Astrocyte of the spinal cord (primary cell): ENCODE results near the gene PDE8B.
"Not testable (repeated sequence)": the region's sequence is repeated elsewhere in the genome, so short reads cannot be mapped to it uniquely, and the experiment has no call there.

Source experiments
- DNase-seq: peaks from one replicate; pipeline ENCODE4 v3.0.0; 2011; ENCODE audit warnings: low read depth, low spot score
- H3K4me3 ChIP-seq: 2 replicates; pipeline ENCODE4 v1.5.1; 2011; ENCODE audit warnings: low read depth, mild to moderate bottlenecking, low read length, moderate library complexity
- CTCF ChIP-seq: IDR thresholded peaks from 2 replicates; pipeline ENCODE4 v1.5.1; 2012; ENCODE audit warnings: low read depth, mild to moderate bottlenecking, low read length, inconsistent platforms
- in situ Hi-C: cut with HindIII; loops from 2 replicates; pipeline ENCODE4 v1.10.0; 2017; ENCODE audit warnings: low sequenced_read_pairs

Gene PDE8B

GRCh38 chr5:77454123-77454522 is 243.6 kb downstream of the PDE8B start:
- no peak for TF ChIP-seq CTCF
- no peak for DNase-seq
- in situ Hi-C loops, result no loop called here
- H3K4me3 ChIP-seq, result no peak overlapping the region

GRCh38 chr5:77461287-77461686 is 250.8 kb downstream of the PDE8B start:
- DNase-seq, result no peak
- no peak overlapping the region for H3K4me3 ChIP-seq
- in situ Hi-C loops, result no loop called here
- no peak for TF ChIP-seq CTCF

- no peak for TF ChIP-seq CTCF
- no peak for DNase-seq
- in situ Hi-C loops, result no loop called here
- H3K4me3 ChIP-seq, result no peak overlapping the region
These were observed 253.4 kb downstream of the PDE8B start for GRCh38 chr5:77463905-77464304.

- DNase-seq, in situ Hi-C loops, H3K4me3 ChIP-seq: not testable (repeated sequence)
These were observed 258.4 kb downstream of the PDE8B start for GRCh38 chr5:77468875-77469274.

- H3K4me3 ChIP-seq, in situ Hi-C loops, DNase-seq: not testable (repeated sequence)
These were observed 264.6 kb downstream of the PDE8B start for GRCh38 chr5:77475041-77475440.
